Measurements from ENCODE around the gene LRRC7.
A peak's percentile ranks its signal among the peaks of the same experiment; 100 is the strongest.

LRRC7 gene

DNA sequence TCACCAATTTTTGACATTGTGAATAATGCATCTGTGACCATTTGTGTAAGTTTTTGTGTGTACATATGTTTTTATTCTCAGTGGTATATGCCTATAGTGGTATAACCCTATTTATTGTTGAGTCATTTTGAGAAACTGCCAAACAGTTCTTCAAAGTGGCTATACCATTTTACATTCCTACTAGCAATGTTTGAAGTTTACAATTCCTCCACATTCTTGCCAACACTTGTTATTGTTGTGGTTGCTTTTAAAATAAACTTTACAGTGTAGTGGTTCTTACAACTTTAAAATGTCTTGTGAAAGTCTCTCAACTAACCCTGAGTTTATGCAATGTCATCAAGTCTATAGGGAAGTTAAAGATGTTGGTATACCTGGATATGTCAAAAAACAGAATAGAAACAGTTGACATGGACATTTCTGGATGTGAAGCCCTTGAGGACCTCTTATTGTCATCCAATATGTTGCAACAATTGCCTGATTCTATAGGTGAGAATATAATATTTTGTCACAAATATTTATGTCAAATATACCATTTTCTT, 418.2 kb downstream of the LRRC7 start:
- DNase-seq, result no peak

DNA sequence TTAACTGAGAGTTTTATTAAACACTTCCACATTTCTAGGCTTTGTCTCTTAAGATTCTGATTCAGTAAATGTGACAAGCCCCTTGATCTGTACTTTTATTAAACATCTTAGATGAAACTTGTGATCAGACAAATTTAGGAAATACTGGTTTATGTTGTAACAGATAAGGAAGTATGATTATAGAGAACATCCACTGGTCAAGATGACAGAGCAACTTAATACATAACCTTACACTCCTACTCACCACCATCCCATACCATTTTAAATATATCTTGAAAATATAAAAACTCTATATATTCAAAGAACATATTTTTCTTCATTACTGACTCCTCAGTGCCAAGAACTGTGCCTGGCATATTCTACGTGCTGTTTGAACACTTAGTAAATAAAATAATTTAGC, 420.2 kb downstream of the LRRC7 start:
- DNase-seq, result no peak

- no peak for DNase-seq
These were observed 423.9 kb downstream of the LRRC7 start for GRCh38 chr1:69991644-69992043.

DNA sequence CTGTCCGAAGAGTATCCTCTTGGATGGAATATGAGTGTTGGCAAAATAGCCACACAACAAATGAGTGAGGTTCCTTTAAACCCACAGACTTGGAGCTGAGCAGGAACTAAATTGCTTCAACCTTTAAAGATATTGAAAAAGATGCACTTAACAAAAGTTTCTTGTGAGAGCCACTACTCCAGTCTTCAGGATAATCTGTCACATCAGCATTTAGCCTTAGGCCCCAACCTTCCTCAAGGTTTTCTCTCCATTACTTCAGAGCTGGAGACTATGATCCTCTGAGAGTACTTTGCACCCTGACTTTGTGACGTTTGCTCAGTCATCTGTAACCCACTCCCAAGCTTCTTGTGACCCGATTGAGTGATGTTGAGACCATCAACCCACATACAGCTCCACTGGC, 424.9 kb downstream of the LRRC7 start:
- no peak for DNase-seq

GRCh38 chr1:69993810-69994209, 426.1 kb downstream of the LRRC7 start:
- peak in 1 of 2 experiments; percentile 8 for DNase-seq

GRCh38 chr1:69994241-69994640, 426.5 kb downstream of the LRRC7 start:
- DNase-seq, result no peak

- DNase-seq, result no peak
These were observed 431.1 kb downstream of the LRRC7 start for GRCh38 chr1:69998847-69999246.

- no peak for DNase-seq
These were observed 435.6 kb downstream of the LRRC7 start for GRCh38 chr1:70003211-70003908.

DNA sequence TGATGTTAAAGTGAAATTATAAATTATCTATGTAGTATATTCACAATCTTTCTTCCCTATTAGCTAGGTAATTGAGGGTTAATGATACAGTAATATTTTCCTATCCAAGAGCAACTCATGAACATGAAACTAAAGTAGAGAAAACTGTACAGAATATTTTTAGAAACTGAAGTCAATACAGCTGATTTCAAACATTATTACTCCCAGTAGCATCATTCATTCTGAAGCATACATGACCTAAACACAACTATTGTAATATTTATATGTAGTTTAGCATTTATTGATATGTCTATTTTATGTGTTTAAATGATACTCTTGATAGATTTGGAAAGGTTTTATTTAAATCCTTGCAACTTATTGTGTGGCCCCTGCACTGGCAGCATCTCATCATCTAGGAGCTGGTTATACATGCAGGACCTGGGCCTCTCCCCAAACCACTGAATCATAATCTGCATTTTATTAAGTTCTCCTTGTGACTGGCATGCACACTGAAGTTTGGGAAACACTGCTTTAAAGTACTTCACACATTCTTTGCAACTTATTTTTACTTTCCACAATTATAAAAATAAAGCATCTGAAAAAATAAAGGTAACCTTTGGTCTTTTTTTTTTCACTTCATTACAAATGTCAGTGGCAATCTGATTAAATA, 437.8 kb downstream of the LRRC7 start:
- no peak for DNase-seq

- no peak for DNase-seq
These were observed 440.9 kb downstream of the LRRC7 start for GRCh38 chr1:70008660-70009059.

DNA sequence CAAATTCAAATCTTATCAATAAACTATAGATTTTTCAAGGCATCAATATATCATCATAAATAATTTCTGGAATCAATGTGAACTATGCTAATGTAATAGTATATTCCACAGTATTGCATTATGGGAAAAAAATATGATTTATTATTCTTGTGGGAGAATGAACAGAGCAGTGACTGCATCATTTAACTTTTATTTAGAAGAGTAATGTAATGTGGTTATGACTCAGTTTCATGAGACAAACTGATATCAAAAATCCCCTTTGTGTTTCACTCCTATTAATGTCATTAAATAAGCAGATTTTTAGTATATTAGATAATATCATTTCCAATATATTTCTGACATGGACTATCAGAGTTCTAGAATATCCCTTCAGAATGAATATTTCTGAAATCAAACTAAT, 450.0 kb downstream of the LRRC7 start:
- no peak for DNase-seq

GRCh38 chr1:70024272-70024671, 456.6 kb downstream of the LRRC7 start:
- DNase-seq, result no peak

GRCh38 chr1:70025052-70025451, 457.3 kb downstream of the LRRC7 start:
- no peak for DNase-seq

GRCh38 chr1:70025846-70026245, 458.1 kb downstream of the LRRC7 start:
- no peak for DNase-seq

- DNase-seq, result no peak
These were observed 465.6 kb downstream of the LRRC7 start for GRCh38 chr1:70033266-70033873.

- DNase-seq, result no peak
These were observed 466.2 kb downstream of the LRRC7 start for GRCh38 chr1:70033936-70034335.

- peak; percentile 62 to 81 for DNase-seq
These were observed 466.7 kb downstream of the LRRC7 start for GRCh38 chr1:70034403-70034802.

DNA sequence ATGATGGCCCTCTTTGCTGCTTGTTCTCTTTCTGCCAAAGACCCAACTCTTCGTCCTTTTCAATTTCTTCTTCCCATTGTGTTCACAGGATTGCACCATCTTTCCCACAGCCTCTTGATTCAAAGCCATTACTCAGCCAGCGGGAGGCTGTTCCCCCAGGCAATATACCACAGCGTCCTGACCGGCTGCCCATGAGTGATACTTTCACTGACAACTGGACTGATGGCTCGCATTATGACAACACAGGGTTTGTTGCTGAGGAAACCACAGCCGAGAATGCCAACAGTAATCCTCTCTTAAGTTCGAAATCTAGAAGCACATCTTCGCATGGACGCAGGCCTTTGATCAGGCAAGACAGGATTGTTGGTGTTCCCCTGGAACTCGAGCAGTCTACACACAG, 470.3 kb downstream of the LRRC7 start:
- DNase-seq, result no peak

GRCh38 chr1:70039485-70039884, 471.8 kb downstream of the LRRC7 start:
- no peak for DNase-seq

DNA sequence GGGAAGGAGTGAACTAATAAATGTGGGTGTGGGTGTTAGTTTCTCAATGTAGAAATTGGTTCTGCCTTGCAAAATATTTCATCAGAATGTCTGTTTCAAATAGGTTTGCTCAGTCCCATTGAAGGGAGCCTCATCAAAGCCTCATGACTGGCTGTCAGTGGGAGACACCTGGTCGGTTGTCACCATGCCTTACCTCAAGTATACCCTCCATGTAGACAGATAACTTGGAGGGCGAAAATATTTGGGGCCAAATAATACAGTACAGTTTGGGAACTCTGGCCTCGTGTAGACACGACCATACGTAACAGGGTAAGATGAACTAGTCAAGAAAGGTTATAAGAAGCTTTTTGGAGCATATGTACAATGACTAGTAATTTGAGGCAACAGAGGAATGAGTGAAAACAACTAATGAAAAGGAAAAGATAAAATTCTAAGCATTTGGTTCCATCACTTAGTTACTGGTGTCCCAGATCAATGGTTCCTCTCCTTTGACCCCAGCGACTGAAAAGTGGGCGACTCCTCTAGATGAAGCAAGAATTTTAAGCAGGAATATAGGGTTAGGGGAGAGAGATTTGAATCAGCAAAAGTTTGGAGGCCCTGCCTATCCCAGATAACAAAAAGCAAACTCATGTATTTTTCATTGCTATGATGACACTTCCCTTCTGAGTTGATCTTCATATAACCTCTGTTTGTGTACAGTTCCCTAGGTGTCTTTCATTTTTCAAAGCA, 473.8 kb downstream of the LRRC7 start:
- no peak for DNase-seq

DNA sequence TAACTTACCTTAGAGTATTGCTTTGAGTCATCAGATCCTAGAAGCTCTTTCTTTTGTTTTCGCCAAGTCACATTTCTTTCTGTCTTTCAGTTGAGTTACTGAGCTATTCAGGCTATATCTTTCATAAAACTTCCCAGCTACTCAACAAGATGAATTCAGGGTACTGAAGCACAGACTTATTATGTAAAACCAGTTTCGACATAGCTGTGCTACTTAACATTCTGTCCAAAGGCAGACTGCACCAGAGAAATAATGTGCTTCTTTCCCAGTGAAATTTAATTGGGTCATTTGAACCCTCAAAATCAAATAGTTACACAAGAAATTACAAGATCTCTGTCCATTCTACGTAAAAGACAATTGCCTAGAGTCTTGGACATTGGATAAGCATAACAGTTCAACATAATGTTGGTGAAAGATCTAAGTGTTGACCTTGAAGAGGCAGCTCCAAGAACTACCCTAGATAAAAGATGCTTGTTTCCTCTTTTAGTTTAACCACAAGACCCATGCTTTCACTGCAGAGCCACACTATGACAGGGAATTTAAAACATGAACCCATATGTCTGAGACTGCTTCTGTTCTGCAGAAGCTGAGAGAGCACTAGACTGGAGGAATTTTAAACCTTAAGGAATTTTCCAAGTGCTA, 474.5 kb downstream of the LRRC7 start:
- DNase-seq, result no peak

DNA sequence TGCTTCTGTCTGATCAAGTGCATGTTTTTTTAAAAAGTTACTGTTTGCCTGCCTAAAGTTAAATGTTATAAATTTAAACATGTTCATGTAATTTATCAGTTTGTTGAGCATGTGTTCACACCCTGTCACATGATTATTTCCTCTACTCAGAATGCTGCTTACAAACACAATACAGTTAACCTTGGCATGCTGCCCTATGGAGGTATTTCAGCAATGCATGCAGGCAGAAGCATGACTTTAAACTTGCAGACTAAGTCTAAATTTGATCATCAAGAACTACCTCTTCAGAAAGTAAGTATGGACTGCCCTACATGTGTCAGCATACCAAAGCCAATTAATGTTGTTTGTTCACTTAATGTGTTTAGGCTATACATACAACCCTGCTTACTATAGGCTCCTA, 476.1 kb downstream of the LRRC7 start:
- DNase-seq, result no peak

DNA sequence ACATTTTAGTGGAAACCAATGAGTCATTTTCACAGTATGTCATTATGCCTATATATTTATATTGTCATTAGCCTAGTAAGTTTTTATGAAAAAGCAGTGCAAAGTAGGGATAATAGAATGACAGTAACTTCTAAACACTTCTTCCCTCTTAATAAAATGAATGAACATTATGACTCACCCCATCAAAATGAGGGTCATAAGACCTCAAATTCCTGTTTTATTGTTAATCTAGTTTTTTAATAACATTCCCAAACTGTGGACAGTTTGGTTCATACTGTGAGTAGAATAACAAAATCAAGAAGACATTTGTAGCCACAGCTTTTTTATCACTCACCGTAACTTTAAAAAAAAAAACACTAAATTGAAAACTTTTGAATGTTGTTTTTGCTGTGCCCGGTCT, 477.1 kb downstream of the LRRC7 start:
- DNase-seq, result no peak

Data from NCI-H2081 (cell line).